Kidney epithelial cell (primary cell): ENCODE results near the gene BRD2. TPM values are rescaled to one million over a fixed set of nuclear protein-coding genes. Genes with fewer than 3 reads are reported as not detected.
A peak's percentile ranks its signal among the peaks of the same experiment; 100 is the strongest.

Source experiments
- DNase-seq: peaks from one replicate; pipeline ENCODE4 v3.0.0-alpha.2; 2010; ENCODE audit warnings: low read depth
- H3K27me3 ChIP-seq: 2 replicates; pipeline ENCODE4 v1.6.0; 2011; ENCODE audit warnings: low read length; ENCODE audit not compliant: control insufficient read depth, insufficient read depth
- H3K36me3 ChIP-seq: 2 replicates; pipeline ENCODE4 v1.5.1; 2011; ENCODE audit warnings: low read length; ENCODE audit not compliant: control insufficient read depth, insufficient read depth
- H3K4me3 ChIP-seq: 2 replicates; pipeline ENCODE4 v1.5.1; 2011; ENCODE audit warnings: low read depth, mild to moderate bottlenecking, control low read depth, low read length
- CTCF ChIP-seq: IDR thresholded peaks from 2 replicates; pipeline ENCODE4 v1.5.1; 2011; ENCODE audit warnings: mild to moderate bottlenecking, moderate library complexity, low read length, control low read depth, inconsistent platforms; ENCODE audit not compliant: insufficient read depth, poor library complexity, severe bottlenecking
- total RNA-seq: library from RNA; depleted of rRNA; stranded (reverse); fragments of >200 nt; gene quantifications from 2 replicates; pipeline ENCODE4 v1.2.3, GENCODE V29; 2015

Gene BRD2
- total RNA-seq, 1 donor from 2014 or later = 191 TPM

- Histone ChIP-seq H3K4me3 (no peak overlapping the region), H3K36me3 (no peaks in the 10 kb centered on the region), H3K27me3 (peaks cover 12% of the 10 kb centered on the region)
- peak; percentile 44 for DNase-seq
- TF ChIP-seq CTCF = peak; percentile 64
These were observed 46.6 kb downstream of the BRD2 start for GRCh38 chr6:33014841-33015634.

- DNase-seq = no peak
- no peaks in the 10 kb centered on the region for H3K36me3 ChIP-seq
- H3K27me3 ChIP-seq = peaks cover 8% of the 10 kb centered on the region
- H3K4me3 ChIP-seq = no peak overlapping the region
- no peak for TF ChIP-seq CTCF
These were observed 47.4 kb downstream of the BRD2 start for GRCh38 chr6:33015798-33016197.

GRCh38 chr6:33017018-33017417 is 48.6 kb downstream of the BRD2 start:
- H3K36me3 ChIP-seq = no peaks in the 10 kb centered on the region
- no peak for TF ChIP-seq CTCF
- H3K27me3 ChIP-seq = peaks cover 5% of the 10 kb centered on the region
- H3K4me3 ChIP-seq = no peak overlapping the region
- DNase-seq = no peak

- H3K36me3 ChIP-seq = no peaks in the 10 kb centered on the region
- DNase-seq = no peak
- no peak overlapping the region for H3K4me3 ChIP-seq
- H3K27me3 ChIP-seq = peaks cover 5% of the 10 kb centered on the region
- no peak for TF ChIP-seq CTCF
These were observed 49.4 kb downstream of the BRD2 start for GRCh38 chr6:33017694-33018353.

- no peak for TF ChIP-seq CTCF
- DNase-seq = no peak
- Histone ChIP-seq H3K36me3 (no peaks in the 10 kb centered on the region), H3K27me3 (peaks cover 5% of the 10 kb centered on the region), H3K4me3 (no peak overlapping the region)
These were observed 50.0 kb downstream of the BRD2 start for GRCh38 chr6:33018418-33018817.
